IPS-18a (cell line): ENCODE data around the gene TVP23C.

Source experiments
- H3K27ac ChIP-seq: one replicate; pipeline ENCODE4 v1.5.1; 2013; ENCODE audit warnings: low read length
- H3K27me3 ChIP-seq: one replicate; pipeline ENCODE4 v1.6.1; 2013; ENCODE audit warnings: mild to moderate bottlenecking, low read length; ENCODE audit not compliant: control insufficient read depth, insufficient read depth
- H3K36me3 ChIP-seq: one replicate; pipeline ENCODE4 v1.6.1; 2013; ENCODE audit warnings: low read depth, low read length; ENCODE audit not compliant: control insufficient read depth
- H3K4me1 ChIP-seq: one replicate; pipeline ENCODE4 v1.6.1; 2013; ENCODE audit warnings: low read depth, low read length; ENCODE audit not compliant: control insufficient read depth
- H3K4me3 ChIP-seq: one replicate; pipeline ENCODE4 v1.5.1; 2013; ENCODE audit warnings: low read length
- H3K9ac ChIP-seq: one replicate; pipeline ENCODE4 v1.6.1; 2013; ENCODE audit warnings: mild to moderate bottlenecking, low read length, moderate library complexity
- H3K9me3 ChIP-seq: one replicate; pipeline ENCODE4 v1.6.1; 2013; ENCODE audit warnings: low read depth, low read length; ENCODE audit not compliant: control insufficient read depth

The TVP23C gene

GRCh38 chr17:15470536-15470935 lies 92.7 kb downstream of the TVP23C start:
- no peak overlapping the region for H3K27ac ChIP-seq
- no peak overlapping the region for H3K9ac ChIP-seq
- no peaks in the 10 kb centered on the region for H3K27me3 ChIP-seq
- no peaks in the 10 kb centered on the region for H3K36me3 ChIP-seq
- H3K4me3 ChIP-seq: no peak overlapping the region
- H3K9me3 ChIP-seq: no peaks in the 10 kb centered on the region
- H3K4me1 ChIP-seq: no peaks in the 10 kb centered on the region

GRCh38 chr17:15469260-15469659 lies 94.0 kb downstream of the TVP23C start:
- Histone ChIP-seq H3K9ac (no peak overlapping the region), H3K9me3 (no peaks in the 10 kb centered on the region), H3K27me3 (no peaks in the 10 kb centered on the region), H3K4me1 (no peaks in the 10 kb centered on the region), H3K36me3 (no peaks in the 10 kb centered on the region), H3K27ac (no peak overlapping the region), H3K4me3 (no peak overlapping the region)

GRCh38 chr17:15468126-15468525 lies 95.2 kb downstream of the TVP23C start:
- Histone ChIP-seq H3K4me1 (no peaks in the 10 kb centered on the region), H3K4me3 (no peak overlapping the region), H3K27ac (no peak overlapping the region), H3K36me3 (no peaks in the 10 kb centered on the region), H3K27me3 (no peaks in the 10 kb centered on the region), H3K9me3 (no peaks in the 10 kb centered on the region), H3K9ac (no peak overlapping the region)

GRCh38 chr17:15467592-15467991 lies 95.7 kb downstream of the TVP23C start, which contains the start of gene CDRT4:
CDRT4 (minus strand) TSS chr17:15467621; CDS start chr17:15440238, 27,383 bp downstream.
- Histone ChIP-seq H3K27me3 (no peaks in the 10 kb centered on the region), H3K9ac (no peak within 1 kb of the TSS), H3K4me1 (no peaks in the 10 kb centered on the region), H3K4me3 (no peak within 1 kb of the TSS), H3K9me3 (no peaks in the 10 kb centered on the region), H3K27ac (no peak within 1 kb of the TSS), H3K36me3 (no peaks in the 10 kb centered on the region)

- Histone ChIP-seq H3K4me3 (no peak overlapping the region), H3K9me3 (no peaks in the 10 kb centered on the region), H3K4me1 (no peaks in the 10 kb centered on the region), H3K27ac (no peak overlapping the region), H3K36me3 (no peaks in the 10 kb centered on the region), H3K27me3 (no peaks in the 10 kb centered on the region), H3K9ac (no peak overlapping the region)
Observed at GRCh38 chr17:15466131-15466530, 97.2 kb downstream of the TVP23C start.

- Histone ChIP-seq H3K9me3 (no peaks in the 10 kb centered on the region), H3K27ac (no peak overlapping the region), H3K9ac (no peak overlapping the region), H3K4me1 (no peaks in the 10 kb centered on the region), H3K36me3 (no peaks in the 10 kb centered on the region), H3K4me3 (no peak overlapping the region), H3K27me3 (no peaks in the 10 kb centered on the region)
Observed at GRCh38 chr17:15465045-15465701, 98.1 kb downstream of the TVP23C start.

- Histone ChIP-seq H3K4me1 (no peaks in the 10 kb centered on the region), H3K27me3 (no peaks in the 10 kb centered on the region), H3K36me3 (no peaks in the 10 kb centered on the region), H3K9me3 (no peaks in the 10 kb centered on the region), H3K9ac (no peak overlapping the region), H3K4me3 (no peak overlapping the region), H3K27ac (no peak overlapping the region)
Observed at GRCh38 chr17:15464231-15464985, 98.9 kb downstream of the TVP23C start.

GRCh38 chr17:15462976-15463772 lies 100.1 kb downstream of the TVP23C start:
- Histone ChIP-seq H3K4me3 (no peak overlapping the region), H3K4me1 (no peaks in the 10 kb centered on the region), H3K9ac (no peak overlapping the region), H3K9me3 (no peaks in the 10 kb centered on the region), H3K27ac (no peak overlapping the region), H3K36me3 (no peaks in the 10 kb centered on the region), H3K27me3 (no peaks in the 10 kb centered on the region)

GRCh38 chr17:15457723-15458094 lies 105.6 kb downstream of the TVP23C start:
- H3K9ac ChIP-seq: no peak overlapping the region
- H3K9me3 ChIP-seq: no peaks in the 10 kb centered on the region
- H3K4me1 ChIP-seq: no peaks in the 10 kb centered on the region
- no peak overlapping the region for H3K4me3 ChIP-seq
- H3K27ac ChIP-seq: no peak overlapping the region
- no peaks in the 10 kb centered on the region for H3K27me3 ChIP-seq
- H3K36me3 ChIP-seq: no peaks in the 10 kb centered on the region

GRCh38 chr17:15456972-15457722 lies 106.1 kb downstream of the TVP23C start:
- Histone ChIP-seq H3K27ac (no peak overlapping the region), H3K27me3 (no peaks in the 10 kb centered on the region), H3K36me3 (no peaks in the 10 kb centered on the region), H3K4me1 (no peaks in the 10 kb centered on the region), H3K4me3 (no peak overlapping the region), H3K9me3 (no peaks in the 10 kb centered on the region), H3K9ac (no peak overlapping the region)

GRCh38 chr17:15456496-15456895 lies 106.8 kb downstream of the TVP23C start:
- Histone ChIP-seq H3K9me3 (no peaks in the 10 kb centered on the region), H3K4me1 (no peaks in the 10 kb centered on the region), H3K9ac (no peak overlapping the region), H3K27ac (no peak overlapping the region), H3K36me3 (no peaks in the 10 kb centered on the region), H3K27me3 (no peaks in the 10 kb centered on the region), H3K4me3 (no peak overlapping the region)
